B cell (primary cell): ENCODE data around the gene RPL37A.

Experiments
- CTCF ChIP-seq: fragments of 200-600 bp; IDR thresholded peaks from one replicate; pipeline ENCODE4 v1.8.0; 2022; ENCODE audit warnings: antibody characterized with exemption, mild to moderate bottlenecking
- EZH2 ChIP-seq: IDR thresholded peaks from 2 replicates; pipeline ENCODE4 v1.6.1; 2012; ENCODE audit warnings: borderline replicate concordance, low read depth, mild to moderate bottlenecking, moderate library complexity, low read length; ENCODE audit not compliant: insufficient read depth, poor library complexity, severe bottlenecking

GRCh38 chr2:216495656-216496055 is 3.0 kb upstream of the RPL37A start:
- TF ChIP-seq CTCF = no peak
- no peak for TF ChIP-seq EZH2
